Measurements from ENCODE around the gene ESR2.

ESR2 gene

DNA sequence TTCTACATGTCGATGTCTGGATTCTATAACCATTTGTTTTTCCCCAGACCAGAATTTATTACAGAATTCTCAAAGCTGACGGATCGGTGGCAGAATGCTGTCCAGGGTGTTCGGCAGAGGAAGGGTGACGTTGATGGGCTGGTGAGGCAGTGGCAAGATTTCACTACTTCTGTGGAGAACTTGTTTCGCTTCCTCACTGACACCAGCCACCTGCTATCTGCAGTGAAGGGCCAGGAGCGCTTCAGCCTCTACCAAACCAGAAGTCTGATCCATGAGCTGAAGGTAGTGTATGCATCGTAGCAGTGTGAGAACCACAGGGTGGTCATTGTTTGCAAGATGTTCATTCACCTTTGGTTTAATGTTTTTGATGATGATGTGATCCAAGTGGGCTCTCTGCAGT lies 124.0 kb downstream of the ESR2 start:
- no peak overlapping the region for H3K27ac ChIP-seq (ENCODE audit: low read depth, low read length)
- H3K9me3 ChIP-seq (ENCODE audit: insufficient read depth, low read length), result no peaks in the 10 kb centered on the region
- no peaks in the 10 kb centered on the region for H3K79me2 ChIP-seq (ENCODE audit: insufficient read depth, low read length)
- no peaks in the 10 kb centered on the region for H4K20me1 ChIP-seq (ENCODE audit: low read depth, low read length)
- H3K27me3 ChIP-seq (ENCODE audit: low read length), result no peaks in the 10 kb centered on the region
- H3K36me3 ChIP-seq (ENCODE audit: low read length), result peaks cover 48% of the 10 kb centered on the region
- TF ChIP-seq EZH2phosphoT487 (conservative IDR thresholded peaks at IDR 0.05; ENCODE audit: low read length), result no peak
- TF ChIP-seq, protein P1, sequence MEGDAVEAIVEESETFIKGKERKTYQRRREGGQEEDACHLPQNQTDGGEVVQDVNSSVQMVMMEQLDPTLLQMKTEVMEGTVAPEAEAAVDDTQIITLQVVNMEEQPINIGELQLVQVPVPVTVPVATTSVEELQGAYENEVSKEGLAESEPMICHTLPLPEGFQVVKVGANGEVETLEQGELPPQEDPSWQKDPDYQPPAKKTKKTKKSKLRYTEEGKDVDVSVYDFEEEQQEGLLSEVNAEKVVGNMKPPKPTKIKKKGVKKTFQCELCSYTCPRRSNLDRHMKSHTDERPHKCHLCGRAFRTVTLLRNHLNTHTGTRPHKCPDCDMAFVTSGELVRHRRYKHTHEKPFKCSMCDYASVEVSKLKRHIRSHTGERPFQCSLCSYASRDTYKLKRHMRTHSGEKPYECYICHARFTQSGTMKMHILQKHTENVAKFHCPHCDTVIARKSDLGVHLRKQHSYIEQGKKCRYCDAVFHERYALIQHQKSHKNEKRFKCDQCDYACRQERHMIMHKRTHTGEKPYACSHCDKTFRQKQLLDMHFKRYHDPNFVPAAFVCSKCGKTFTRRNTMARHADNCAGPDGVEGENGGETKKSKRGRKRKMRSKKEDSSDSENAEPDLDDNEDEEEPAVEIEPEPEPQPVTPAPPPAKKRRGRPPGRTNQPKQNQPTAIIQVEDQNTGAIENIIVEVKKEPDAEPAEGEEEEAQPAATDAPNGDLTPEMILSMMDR (IDR thresholded peaks at IDR 0.05; ENCODE audit: insufficient read depth, low read length, poor library complexity, severe bottlenecking), result no peak
- H3F3A ChIP-seq (ENCODE audit: insufficient read depth), result peaks cover under 1% of the 10 kb centered on the region; the same call in 1 of the 2 replicates
- no peak overlapping the region for H3K4me2 ChIP-seq (ENCODE audit: low read depth, low read length, poor library complexity, severe bottlenecking)
- no peaks in the 10 kb centered on the region for H3K9me2 ChIP-seq (replicated peaks; ENCODE audit: insufficient read depth, low read length)
- no peak overlapping the region for H3K9ac ChIP-seq (ENCODE audit: low read length)
- H2AFZ ChIP-seq (ENCODE audit: low read depth, low read length, severe bottlenecking), result no peak overlapping the region
- H3K4me3 ChIP-seq (ENCODE audit: insufficient read depth, low read length, poor library complexity, severe bottlenecking), result no peak overlapping the region

DNA sequence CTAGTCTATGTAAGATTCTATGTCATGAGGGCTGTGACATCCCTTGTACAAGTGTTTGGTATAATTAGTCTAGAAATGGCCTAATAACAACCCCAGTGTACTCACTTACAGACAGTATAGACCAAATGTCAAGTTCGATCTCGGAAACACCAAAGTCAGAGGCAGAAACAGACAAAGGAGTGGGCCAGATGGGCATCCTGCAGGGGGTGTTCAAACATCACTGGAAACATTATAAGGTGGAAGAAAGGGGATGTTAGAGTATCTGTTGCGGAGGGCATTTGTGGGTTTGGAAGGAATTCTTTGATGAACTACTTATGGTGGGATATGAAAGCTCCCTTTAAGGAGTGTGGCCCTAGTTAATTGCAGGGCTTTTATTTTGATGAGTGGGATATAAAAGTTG lies 134.6 kb downstream of the ESR2 start:
- Histone ChIP-seq H3K9me3 (ENCODE audit: insufficient read depth, low read length) (no peaks in the 10 kb centered on the region), H3K27me3 (ENCODE audit: low read length) (no peaks in the 10 kb centered on the region), H3K9ac (ENCODE audit: low read length) (no peak overlapping the region), H3K9me2 (replicated peaks; ENCODE audit: insufficient read depth, low read length) (no peaks in the 10 kb centered on the region), H3K36me3 (ENCODE audit: low read length) (peaks cover 56% of the 10 kb centered on the region), H2AFZ (ENCODE audit: low read depth, low read length, severe bottlenecking) (no peak overlapping the region), H4K20me1 (ENCODE audit: low read depth, low read length) (no peaks in the 10 kb centered on the region), H3K27ac (ENCODE audit: low read depth, low read length) (no peak overlapping the region), H3F3A (ENCODE audit: insufficient read depth) (peaks cover 8% of the 10 kb centered on the region; the same call in 1 of the 2 replicates), H3K4me3 (ENCODE audit: insufficient read depth, low read length, poor library complexity, severe bottlenecking) (no peak overlapping the region), H3K79me2 (ENCODE audit: insufficient read depth, low read length) (no peaks in the 10 kb centered on the region), H3K4me2 (ENCODE audit: low read depth, low read length, poor library complexity, severe bottlenecking) (no peak overlapping the region)
- TF ChIP-seq EZH2phosphoT487 (conservative IDR thresholded peaks at IDR 0.05; ENCODE audit: low read length), result no peak
- TF ChIP-seq, protein P1 (IDR thresholded peaks at IDR 0.05; ENCODE audit: insufficient read depth, low read length, poor library complexity, severe bottlenecking), result no peak

DNA sequence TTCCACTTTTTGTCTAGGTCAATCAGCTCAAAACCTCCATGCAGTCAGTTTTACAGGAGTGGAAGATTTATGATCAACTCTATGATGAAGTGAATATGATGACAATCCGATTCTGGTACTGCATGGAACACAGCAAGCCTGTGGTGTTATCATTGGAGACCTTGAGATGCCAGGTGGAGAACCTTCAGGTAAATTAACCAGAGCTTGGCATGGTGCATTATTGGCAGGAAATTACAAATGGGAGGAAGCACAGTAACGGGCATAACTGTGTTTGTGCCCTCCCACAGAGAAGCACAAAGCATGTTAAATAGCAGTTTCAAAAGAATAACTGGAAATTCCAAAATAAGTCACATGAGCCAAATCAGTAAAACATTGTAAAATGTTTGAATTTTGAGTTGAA lies 135.6 kb downstream of the ESR2 start:
- Histone ChIP-seq H3F3A (ENCODE audit: insufficient read depth) (peaks cover 8% of the 10 kb centered on the region; the same call in 1 of the 2 replicates), H4K20me1 (ENCODE audit: low read depth, low read length) (no peaks in the 10 kb centered on the region), H3K9me2 (replicated peaks; ENCODE audit: insufficient read depth, low read length) (no peaks in the 10 kb centered on the region), H3K4me2 (ENCODE audit: low read depth, low read length, poor library complexity, severe bottlenecking) (no peak overlapping the region), H3K9ac (ENCODE audit: low read length) (no peak overlapping the region), H3K4me3 (ENCODE audit: insufficient read depth, low read length, poor library complexity, severe bottlenecking) (no peak overlapping the region), H3K36me3 (ENCODE audit: low read length) (peaks cover 63% of the 10 kb centered on the region), H3K79me2 (ENCODE audit: insufficient read depth, low read length) (no peaks in the 10 kb centered on the region), H3K9me3 (ENCODE audit: insufficient read depth, low read length) (no peaks in the 10 kb centered on the region), H2AFZ (ENCODE audit: low read depth, low read length, severe bottlenecking) (no peak overlapping the region), H3K27me3 (ENCODE audit: low read length) (no peaks in the 10 kb centered on the region), H3K27ac (ENCODE audit: low read depth, low read length) (no peak overlapping the region)
- TF ChIP-seq, protein P1 (IDR thresholded peaks at IDR 0.05; ENCODE audit: insufficient read depth, low read length, poor library complexity, severe bottlenecking), result no peak
- TF ChIP-seq EZH2phosphoT487 (conservative IDR thresholded peaks at IDR 0.05; ENCODE audit: low read length), result no peak

Data from SU-DHL-6 (cell line).